Measurements from ENCODE around the gene DNAJB1.

The DNAJB1 gene

GRCh38 chr19:14472202-14472938 is 45.8 kb downstream of the DNAJB1 start:
- DNase-seq: peak; percentile 86

GRCh38 chr19:14471436-14472187 is 46.6 kb downstream of the DNAJB1 start:
- no peak for DNase-seq

GRCh38 chr19:14470031-14470876 is 47.9 kb downstream of the DNAJB1 start:
- no peak for DNase-seq

- DNase-seq: no peak
Measured at GRCh38 chr19:14467816-14468215, 50.4 kb downstream of the DNAJB1 start.

GRCh38 chr19:14467391-14467790 is 50.8 kb downstream of the DNAJB1 start:
- no peak for DNase-seq

All from CD4-positive, alpha-beta T cell treated with Interleukin-12 subunit alpha and Interleukin-12 subunit beta, for 1 hour (primary cell).